Stimulated activated CD8-positive, alpha-beta memory T cell treated with anti-CD3 and anti-CD28 coated beads, Interleukin-12 subunit alpha, Interleukin-12 subunit beta, amount 100 ng/mL, for 24 hours (primary cell): ENCODE measurements around the gene EBNA1BP2.
"Not testable (repeated sequence)": the region's sequence is repeated elsewhere in the genome, so short reads cannot be mapped to it uniquely, and the experiment has no call there.

Experiments used
- DNase-seq: peaks from one replicate; pipeline ENCODE4 v3.0.0-alpha.2; 2020; ENCODE audit errors: extremely low read depth

EBNA1BP2 gene

DNA sequence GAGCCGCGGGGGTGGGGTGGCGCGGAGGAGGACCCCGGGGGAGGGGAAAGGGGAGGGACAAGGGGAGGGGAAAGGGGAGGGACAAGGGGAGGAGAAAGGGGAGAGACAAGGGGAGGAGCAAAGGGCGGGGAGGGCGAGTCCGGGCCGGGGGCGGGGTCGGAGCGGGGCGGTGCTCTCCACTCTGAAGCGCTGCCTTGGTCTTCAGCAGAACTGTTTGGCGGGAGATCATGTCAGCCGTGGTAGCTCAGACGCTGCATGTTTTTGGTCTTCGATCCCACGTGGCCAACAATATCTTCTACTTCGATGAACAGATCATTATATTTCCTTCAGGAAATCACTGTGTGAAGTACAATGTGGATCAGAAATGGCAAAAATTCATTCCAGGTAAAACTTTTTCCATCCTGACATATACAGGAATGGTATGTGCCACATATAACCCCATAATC lies 460 bp upstream of the EBNA1BP2 start:
- DNase-seq, result peak; percentile 70

DNA sequence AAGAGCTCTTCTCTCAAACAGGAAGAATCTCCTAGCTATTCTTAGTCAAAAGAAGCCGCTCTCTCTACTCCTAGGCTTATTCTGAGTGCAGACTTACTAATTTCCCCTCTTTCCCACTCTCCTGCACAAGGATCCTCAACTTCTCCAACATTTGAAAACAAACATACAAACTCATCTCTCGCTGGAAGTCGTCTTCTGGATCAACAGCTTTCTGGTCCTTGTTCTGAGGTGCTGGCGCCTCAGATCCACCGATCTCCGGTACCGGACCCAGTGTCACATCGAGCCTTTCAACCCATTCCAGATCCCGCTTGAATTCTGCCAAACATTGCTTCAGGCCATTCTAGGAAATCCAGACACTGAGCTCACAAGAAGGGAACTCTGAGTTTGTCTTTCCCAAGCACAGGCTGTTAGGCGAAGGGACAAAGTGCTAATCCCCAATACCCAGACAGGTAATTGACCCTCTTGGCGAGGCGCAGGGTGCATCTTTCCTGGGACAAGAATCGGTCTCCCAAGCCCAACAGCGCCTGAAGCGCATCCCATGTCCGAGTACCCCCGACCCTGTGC lies 696 bp downstream of the EBNA1BP2 start:
- no peak for DNase-seq

DNA sequence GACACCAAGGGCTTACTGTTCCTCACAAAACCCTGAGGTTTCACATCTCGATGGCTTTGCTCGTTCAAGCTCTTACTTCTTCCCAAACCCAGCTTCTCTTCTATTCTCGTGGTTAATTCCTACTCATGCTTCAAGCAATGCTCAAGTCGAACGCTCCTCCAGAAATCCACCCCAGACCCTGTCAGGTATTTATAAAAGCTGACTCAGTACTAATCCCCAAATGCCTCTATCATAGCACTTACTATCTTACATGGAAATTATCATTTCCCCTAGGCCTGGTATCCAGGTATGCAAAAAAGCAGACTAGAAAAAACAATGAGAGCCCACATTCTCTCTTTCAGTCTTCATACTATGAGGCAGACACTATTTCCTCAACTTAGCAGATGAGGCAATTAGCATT lies 6.3 kb downstream of the EBNA1BP2 start:
- DNase-seq, result no peak

DNA sequence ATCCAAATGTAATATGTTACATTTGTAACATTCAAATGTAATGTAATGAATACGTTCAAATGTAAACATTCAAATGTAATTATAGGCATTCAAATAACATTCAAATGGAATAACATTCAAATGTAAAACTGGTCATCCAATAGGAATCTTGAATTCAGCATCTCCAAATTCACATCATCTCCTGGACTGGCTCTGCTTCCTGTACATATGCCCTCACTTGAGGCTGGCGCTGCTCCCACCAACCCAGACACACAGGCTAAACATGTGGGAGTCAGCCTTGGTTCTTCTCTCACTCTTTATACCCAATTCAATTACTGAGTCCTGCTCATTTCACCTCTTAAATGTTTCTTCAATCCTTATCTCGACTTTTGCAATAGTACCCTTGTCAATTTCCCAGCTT lies 6.9 kb downstream of the EBNA1BP2 start:
- no peak for DNase-seq

DNA sequence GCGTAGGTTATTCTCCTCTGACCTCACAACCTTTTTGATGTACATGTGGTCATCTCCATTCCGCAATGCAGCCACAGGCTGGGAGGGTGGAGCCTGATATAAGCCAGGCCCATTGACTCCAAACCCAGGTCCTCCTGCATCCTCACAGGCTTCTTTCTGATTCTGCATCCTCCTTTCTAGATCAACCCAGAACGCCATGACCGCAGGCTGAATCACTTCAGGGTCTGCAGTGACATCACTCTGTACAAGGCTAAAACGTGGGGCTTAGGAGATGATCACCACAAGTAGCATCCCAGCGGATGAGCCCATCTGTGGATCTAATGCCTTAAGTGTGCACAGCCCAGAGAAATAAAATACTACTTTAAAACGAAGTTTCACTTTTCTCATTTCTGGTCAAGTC lies 16.1 kb downstream of the EBNA1BP2 start:
- DNase-seq, result no peak

DNA sequence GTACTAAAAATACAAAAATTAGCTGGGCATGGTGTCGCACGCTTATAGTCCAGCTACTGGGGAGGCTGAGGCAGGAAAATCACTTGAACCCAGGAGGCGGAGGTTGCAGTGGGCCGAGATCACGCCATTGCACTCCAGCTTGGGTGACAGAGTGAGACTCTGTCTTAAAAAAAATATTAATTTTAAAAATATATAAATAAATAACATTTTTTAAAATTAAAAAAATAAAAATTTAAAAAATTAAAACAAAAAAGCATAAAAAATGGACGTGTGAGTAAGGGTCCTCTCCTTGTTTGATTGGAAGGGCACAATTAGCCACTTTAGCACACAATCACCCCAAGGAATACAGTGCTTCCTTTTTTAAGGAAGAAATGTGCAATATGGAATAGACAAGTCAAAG lies 18.6 kb downstream of the EBNA1BP2 start:
- DNase-seq, result no peak

DNA sequence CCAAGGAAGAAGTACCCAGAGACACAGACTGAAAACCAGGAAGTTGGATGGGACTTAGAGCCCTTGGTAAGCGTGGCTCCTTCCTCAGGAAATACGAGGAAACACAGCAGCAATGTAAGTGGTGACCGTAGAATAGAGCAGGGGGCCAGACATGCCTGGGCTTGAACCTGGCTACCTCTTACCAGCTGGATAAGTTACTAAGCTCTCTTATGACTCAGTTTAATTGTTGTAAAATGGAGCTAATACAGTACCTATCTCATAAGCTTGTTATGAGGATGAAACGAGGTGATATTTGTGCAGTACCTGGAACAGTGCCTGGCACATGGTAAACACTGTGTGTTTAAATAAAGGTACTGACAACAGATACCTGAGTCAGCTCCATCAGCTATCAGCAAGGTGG lies 19.2 kb downstream of the EBNA1BP2 start:
- DNase-seq, result no peak

DNA sequence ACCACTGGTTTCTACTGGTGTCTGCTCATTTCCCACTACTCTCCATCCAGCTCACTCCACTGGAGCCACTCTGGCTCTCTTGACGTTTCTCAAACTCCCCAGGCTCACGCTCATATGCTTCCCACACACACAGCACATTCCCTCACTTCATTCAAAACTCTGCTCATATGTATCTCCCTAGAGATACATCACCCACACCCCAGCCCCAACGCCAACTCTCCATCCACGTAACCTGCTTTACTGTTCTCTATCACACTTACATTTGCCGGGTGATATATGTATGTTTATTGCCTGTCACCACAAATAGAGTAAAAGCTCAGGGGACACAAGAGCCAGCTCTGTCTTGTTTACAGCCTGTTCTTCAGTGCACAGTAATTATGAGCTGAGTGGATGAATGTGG lies 22.2 kb downstream of the EBNA1BP2 start:
- DNase-seq, result no peak

DNA sequence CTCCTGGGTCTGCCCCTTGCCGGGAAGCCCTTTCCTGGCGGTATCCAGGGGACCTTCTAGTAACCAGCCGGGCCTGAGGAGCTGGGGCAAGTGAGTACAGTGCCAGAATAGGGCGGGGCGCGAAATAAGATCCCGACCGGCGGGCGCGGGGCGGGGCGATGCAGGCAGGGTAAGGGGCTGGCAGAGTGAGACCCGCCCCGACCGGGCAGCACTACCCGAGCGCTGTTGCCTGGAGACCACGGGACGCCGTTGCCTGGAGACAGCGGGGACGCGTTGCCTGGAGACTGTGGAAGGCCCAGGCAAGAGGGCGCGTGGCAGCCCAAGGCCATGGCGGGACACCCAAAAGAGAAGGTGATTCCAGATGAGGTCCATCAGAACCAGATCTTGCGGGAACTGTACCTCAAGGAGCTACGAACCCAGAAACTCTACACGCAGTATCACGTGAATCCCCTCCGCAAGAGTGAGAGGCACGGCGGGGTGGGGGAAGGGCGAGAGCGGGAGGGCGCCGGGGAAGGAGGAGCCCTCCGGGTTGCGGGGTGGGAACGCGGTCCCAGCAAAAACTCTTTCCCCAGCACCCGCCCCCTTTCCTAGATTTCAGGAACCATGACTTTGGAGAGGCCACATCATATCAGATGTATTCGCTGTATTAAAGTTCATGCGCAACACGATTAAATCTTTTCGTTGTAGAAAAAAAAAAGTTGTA lies 24.3 kb downstream of the EBNA1BP2 start:
- no peak for DNase-seq

DNA sequence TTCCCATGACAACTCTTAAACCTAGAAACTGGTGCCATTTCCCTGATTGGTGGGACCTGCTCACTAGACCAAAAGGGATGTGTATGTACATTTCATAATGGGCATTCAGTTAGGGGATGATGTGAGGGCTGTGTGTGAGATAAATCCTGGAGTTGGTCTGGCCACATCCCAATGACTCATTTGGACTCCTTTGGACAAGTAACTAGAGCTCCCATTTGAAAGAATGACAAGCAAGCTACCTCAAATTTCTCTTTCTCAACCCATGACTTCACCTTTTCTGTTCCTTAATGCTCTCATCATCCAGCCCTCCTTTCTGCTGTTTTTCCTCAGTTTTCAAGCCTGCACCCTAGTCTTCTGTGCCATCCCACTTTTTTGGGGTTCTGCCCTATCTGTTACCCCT lies 27.9 kb downstream of the EBNA1BP2 start:
- no peak for DNase-seq

DNA sequence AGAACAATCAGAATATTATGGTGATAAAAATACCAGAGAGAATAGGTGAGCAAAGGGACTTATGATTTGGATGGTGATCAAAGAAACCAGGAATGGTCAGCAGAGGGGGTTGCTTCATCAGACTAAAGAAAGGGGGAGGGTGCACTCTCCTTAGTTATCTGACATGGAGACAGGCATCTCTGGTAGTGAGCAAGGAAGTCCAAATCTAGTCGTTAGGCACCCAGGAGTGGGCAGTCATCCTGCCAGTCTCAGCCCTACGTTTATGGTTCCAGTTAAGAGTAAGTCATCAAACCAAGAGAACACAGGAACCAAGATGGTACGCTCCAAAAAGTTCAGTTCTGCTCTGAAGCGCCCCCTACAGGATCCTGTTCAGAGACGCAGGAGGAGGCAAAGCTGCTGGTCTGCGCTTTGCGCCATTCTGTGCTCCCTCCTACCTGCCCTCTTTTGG lies 28.6 kb downstream of the EBNA1BP2 start:
- no peak for DNase-seq

DNA sequence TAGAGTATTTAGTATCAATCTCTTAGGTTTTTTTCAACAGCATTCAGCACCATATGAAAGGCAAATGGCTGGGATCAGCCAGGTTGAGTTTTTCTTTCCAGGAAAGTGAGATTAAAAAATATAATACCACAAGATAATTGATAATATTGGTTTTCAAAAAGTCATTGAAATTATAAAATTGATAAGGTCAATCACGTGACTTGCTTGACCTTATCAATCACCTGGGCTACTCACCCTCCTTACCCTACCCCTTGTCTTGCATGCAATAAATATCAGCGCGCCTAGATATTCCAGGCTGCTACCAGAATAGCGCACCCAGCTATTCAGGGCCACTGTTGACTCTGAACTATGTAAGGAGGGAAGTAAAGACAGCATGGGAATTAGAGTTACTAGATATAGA lies 31.5 kb downstream of the EBNA1BP2 start:
- DNase-seq, result no peak

DNA sequence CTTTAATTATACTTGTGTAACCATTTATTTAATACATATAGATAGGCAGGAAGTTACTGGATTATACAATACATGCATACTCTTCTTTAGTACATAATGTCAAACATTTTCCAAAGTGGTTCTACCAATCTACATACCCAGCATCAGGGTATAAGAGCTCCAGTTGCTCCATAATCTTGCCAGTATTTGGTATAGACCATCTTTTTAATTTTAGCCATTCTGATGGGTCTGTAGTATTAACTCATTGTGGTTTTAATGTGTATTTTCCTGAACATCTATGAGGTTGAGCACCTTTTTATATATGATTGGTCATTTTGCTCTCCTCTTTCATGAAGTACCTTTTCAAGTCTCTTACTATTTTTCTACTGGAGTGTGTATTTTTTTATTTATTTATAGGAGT lies 32.1 kb downstream of the EBNA1BP2 start:
- DNase-seq, result no peak

DNA sequence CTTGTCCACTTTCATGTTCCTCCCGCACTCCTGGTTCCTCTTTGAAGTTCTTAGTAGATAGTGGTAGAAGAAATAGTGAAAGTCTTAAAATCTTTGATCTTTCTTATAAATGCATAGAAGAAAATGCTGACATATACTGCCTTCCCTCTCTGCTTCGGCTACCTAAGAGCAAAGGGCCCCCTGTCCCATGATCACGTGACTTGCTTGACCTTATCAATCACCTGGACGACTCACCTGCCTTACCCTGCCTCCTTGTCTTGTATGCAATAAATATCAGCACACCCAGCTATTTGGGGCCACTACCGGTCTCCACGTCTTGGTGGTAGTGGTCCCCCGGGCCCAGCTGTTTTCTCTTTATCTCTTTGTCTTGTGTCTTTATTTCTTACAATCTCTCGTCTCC lies 32.8 kb downstream of the EBNA1BP2 start:
- DNase-seq, result not testable (repeated sequence)

DNA sequence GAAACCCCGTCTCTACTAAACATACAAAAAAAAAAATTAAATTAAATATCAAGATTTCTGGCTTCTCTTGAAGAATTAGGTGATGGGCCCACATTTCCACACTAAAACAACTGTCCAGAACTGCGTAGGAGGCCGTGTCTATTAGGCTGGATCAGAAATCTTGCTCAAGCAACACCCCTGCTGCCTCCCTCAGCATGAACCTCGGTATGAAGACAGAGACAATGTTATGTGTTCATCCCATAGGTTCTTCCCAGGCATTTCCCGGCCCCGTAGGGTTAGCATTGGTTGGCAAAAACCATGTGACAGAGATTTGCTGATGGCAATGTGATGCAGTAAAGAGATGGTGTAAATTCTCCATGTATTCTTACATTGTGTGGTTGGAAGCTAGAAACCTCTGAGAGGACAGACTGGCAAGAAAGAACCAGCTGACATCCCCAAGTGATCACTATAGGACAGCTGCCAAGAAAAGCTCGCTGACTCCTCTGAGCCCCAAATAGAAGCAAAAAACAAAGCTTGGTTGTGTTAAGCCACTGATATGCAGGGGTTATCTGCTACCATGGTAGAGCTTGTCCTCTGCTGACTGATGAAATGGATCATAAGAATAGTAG lies 34.5 kb downstream of the EBNA1BP2 start:
- DNase-seq, result no peak

DNA sequence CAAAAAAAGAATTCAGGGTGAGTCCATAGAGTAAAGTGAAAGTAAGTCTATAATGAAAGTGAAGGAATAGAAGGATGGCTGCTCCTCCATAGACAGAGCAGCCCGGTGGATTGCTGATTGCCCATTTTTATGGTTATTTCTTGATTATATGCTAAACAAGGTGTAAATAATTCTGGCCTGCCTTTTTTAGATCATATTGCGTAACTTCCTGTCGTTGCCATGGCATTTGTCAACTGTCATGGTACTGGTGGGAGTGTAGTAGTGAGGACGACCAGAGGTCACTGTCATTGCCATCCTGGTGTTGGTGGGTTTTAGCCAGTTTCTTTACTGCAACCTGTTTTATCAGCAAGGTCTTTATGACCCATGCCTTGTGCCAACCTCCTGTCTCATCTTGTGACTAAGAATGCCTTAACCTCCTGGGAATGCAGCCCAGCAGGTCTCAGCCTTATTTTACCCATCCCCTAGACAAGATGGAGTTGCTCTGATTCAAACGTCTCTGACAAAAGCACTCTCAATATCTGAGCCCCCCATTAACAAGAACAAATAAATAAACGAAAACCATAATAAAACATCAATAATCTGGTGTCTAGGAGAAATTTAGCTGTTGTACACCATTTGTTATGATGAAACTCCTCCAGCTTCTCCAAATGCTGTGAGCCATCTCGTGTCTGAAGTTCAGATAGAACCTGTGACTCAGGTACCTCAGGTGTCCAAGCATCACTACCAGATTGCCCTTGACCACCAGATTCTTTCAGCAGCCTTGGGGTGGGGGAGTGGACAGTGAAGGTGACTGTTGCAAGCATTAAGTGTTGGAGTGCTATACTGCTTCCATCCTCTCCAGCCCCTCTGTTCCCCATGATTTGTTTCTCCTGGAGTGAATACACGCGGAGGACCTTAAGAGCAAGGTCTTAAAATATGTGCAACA lies 36.0 kb downstream of the EBNA1BP2 start:
- no peak for DNase-seq

DNA sequence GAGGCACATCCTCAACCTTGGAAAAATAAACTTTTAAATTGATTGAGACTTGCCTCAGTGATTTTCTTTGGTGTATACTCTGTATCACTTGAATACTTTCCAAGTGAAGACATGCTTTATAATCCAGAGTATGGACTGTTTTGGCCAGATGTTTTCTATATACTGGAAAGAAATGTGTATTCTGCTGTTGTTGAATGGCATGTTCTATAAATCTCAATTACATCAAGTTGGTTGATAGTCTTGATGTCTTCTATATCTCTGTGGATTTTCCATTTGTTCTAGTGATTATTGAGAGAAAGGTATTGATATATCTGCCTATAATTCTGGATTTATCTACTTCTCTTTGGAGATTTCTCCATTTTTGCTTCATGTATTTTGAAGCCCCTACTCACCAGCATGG lies 37.5 kb downstream of the EBNA1BP2 start:
- DNase-seq, result no peak

DNA sequence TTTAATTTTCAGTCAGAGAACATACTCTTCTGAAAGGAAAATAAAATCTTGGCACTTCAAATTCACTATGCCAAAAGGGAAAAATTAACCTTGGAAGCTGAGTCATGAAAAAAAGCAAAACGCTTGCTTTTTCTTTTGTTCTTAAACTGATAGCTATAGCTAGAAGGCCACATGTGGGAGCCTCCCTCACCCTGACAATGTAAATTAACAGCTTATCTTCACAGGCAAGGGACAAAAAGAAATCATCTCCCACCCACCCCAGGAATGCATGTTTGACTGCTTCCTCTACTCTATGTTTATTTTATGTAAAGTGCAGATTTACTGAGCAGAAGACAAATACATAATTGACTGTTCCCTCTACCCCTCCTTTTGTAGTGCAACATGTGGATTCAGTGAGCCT lies 38.0 kb downstream of the EBNA1BP2 start:
- DNase-seq, result no peak

DNA sequence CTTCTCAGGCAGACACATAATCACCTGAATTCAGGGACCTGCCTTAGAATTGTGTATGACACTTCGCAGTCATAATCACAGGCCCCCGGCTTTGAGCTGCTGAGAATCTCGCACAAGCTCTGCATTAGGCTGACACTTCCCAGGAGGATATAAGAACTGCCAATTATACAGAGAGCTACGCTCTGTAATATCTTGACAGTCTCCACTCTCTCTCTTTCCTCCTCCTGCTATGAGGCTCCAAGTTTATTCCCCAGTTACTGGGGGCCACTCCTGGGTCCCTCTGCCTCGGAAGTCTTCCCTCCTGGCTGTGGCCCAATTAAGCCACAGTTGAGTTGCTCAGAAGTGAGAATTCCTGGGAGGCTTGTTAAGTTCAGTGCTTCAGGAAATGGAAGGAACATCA lies 42.7 kb downstream of the EBNA1BP2 start:
- DNase-seq, result no peak

DNA sequence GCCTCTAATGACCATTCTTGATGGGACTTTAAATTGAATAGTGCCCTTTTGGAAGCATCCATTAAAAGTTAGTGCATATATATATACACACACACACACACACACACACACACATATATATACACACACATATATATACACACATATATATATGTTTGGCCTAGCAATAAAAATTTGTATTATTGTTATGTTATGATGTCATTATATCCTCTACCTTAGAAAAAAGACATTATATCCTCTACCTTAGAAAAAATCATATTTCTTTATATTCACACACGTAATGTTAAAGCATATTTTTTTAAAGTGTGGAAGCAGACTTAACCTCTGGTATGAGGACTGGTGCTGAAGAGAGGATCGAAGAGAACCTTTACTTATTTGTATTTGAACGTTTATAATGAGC lies 43.3 kb downstream of the EBNA1BP2 start:
- no peak for DNase-seq

DNA sequence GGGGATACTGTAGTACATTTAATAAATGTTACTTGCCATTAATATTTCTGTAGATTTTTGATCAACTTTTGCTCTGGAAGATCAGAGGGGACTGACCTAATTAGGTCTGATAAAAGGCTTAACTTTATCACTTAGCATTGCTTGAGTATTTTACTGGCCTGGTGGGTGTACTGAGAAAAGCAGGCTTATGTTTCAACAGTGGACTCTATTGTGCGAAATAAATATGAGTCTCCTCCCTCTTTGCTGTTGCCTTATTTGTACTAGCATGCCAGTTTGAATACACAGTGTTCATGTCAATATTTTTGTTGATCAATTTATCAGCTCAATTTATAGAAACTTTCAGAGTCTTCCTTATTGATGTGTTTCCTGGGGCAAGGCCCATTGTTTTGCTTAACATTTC lies 49.1 kb downstream of the EBNA1BP2 start:
- DNase-seq, result no peak

DNA sequence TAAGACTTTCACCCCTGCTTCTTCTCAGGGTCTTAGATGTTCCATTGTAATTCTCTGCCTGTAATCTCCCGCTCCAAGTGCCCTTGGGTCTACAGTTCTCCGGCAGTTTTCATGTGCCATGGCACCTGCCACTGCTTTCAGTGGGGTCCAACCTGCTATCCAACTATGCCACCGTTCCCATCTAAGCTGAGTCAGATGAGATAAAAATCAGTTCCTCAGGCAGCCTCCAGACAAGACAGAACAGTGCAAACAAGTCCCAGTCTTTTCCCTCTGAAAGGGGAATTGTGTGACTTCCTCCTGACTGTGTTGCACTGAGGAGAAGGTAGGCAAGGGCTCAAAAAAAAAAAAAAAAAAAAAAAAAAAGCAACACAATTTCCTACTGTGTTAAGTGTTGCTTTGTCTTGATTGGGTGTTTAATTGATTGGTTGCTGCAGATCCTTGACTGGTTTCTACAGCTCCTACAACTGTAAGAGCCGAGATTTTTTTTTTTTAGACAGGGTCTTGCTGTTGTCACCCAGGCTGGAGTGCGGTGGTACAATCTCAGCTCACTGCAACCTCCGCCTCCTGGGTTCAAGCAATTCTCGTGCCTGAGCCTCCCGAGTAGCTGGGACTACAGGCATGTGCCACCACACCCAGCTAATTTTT lies 50.7 kb downstream of the EBNA1BP2 start:
- DNase-seq, result no peak
